ENCODE results near the gene SPACA9.

SPACA9 gene

DNA sequence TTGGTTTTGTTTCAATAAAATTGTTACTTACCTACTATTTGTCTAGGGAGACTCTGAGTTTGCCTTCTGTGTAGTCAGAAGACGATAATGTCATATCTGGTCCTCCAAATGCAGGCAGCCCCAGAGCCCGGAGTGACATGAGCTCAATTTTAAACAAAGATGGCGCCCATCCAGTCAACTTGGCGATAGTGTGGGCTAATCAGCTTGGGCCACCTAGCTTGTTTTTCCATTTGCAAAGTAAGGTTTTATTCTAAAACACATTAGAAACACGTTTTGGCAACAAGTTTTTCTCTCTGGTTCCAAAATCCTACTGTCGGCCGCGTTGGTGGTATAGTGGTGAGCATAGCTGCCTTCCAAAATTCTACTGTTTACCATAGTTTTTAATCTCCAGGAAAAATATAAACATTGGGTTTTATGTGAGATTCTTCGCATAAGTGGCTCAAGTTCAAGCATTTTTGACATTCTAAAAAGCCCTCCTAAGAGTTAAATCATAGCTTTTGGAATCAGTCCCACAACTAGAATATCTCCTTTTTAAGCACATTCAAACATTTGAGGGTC is 52.6 kb downstream of the SPACA9 start:
- no peak overlapping the region for H3K27ac ChIP-seq (ENCODE audit: low read depth in 2 of 2, low read length in 2 of 2)
- H3K36me3 ChIP-seq (ENCODE audit: control insufficient read depth in 2 of 2, insufficient read depth in 2 of 2, low read length in 2 of 2), result peaks cover 9 to 14% of the 10 kb centered on the region in 2 donors
- no peaks in the 10 kb centered on the region for H3K27me3 ChIP-seq (ENCODE audit: control insufficient read depth in 2 of 2, insufficient read depth in 2 of 2, low read length in 2 of 2)
- no peaks in the 10 kb centered on the region for H3K4me1 ChIP-seq (ENCODE audit: control insufficient read depth in 2 of 2, insufficient read depth in 2 of 2, low read length in 2 of 2)
- H3K9ac ChIP-seq (ENCODE audit: low read depth in 1 of 2, low read length in 2 of 2), result no peak overlapping the region
- H3K9me3 ChIP-seq (ENCODE audit: control insufficient read depth in 2 of 2, low read length in 2 of 2), result no peaks in the 10 kb centered on the region
- H3K4me3 ChIP-seq (ENCODE audit: low read length in 2 of 2), result no peak overlapping the region

DNA sequence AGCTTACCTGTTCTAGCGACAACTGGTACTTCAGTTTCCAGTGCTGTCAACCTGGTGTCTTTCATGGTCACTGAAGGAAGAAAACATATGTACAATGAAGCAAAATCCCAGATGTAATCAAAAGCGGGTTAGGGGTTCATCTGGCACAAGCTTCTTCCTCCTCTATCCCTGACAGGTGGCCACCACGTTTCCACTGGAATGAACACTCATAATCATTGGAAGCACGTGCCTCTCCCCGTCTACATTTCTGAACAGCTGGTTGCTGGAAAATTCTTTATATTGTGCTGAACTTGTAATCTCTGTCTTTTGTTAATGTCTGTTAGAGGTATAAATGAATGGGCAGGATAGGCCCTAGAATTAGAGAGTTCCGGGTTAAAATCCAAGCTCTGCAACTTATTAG is 56.3 kb downstream of the SPACA9 start:
- no peaks in the 10 kb centered on the region for H3K27me3 ChIP-seq (ENCODE audit: control insufficient read depth in 2 of 2, insufficient read depth in 2 of 2, low read length in 2 of 2)
- H3K36me3 ChIP-seq (ENCODE audit: control insufficient read depth in 2 of 2, insufficient read depth in 2 of 2, low read length in 2 of 2), result peaks cover 6 to 9% of the 10 kb centered on the region in 2 donors
- H3K4me3 ChIP-seq (ENCODE audit: low read length in 2 of 2), result no peak overlapping the region
- no peaks in the 10 kb centered on the region for H3K4me1 ChIP-seq (ENCODE audit: control insufficient read depth in 2 of 2, insufficient read depth in 2 of 2, low read length in 2 of 2)
- no peak overlapping the region for H3K27ac ChIP-seq (ENCODE audit: low read depth in 2 of 2, low read length in 2 of 2)
- no peaks in the 10 kb centered on the region for H3K9me3 ChIP-seq (ENCODE audit: control insufficient read depth in 2 of 2, low read length in 2 of 2)
- no peak overlapping the region for H3K9ac ChIP-seq (ENCODE audit: low read depth in 1 of 2, low read length in 2 of 2)

DNA sequence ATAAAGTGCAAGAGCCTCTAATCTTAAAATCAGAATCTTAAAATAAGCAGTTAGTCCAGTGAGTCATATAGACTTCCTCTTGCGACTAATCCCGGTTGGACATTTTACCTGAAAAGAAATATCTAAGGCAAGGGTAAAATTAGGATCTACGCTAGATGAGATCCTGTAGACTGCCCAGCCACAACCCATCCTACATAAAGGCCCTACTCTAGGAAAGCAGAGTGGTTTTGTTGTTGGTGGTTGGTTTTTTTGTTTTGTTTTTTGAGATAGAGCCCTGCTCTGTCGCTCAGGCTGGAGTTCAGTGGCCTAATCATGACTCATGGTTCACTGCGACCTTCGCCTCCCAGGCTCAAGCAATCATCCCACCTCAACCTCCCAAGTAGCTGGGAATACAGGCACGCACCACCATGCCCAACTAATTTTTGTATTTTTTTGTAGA is 58.8 kb downstream of the SPACA9 start:
- peaks cover 1 to 6% of the 10 kb centered on the region in 2 donors for H3K4me1 ChIP-seq (ENCODE audit: control insufficient read depth in 2 of 2, insufficient read depth in 2 of 2, low read length in 2 of 2)
- no peak overlapping the region for H3K9ac ChIP-seq (ENCODE audit: low read depth in 1 of 2, low read length in 2 of 2)
- H3K36me3 ChIP-seq (ENCODE audit: control insufficient read depth in 2 of 2, insufficient read depth in 2 of 2, low read length in 2 of 2), result peaks cover 6 to 9% of the 10 kb centered on the region in 2 donors
- H3K9me3 ChIP-seq (ENCODE audit: control insufficient read depth in 2 of 2, low read length in 2 of 2), result no peaks in the 10 kb centered on the region
- no peak overlapping the region for H3K27ac ChIP-seq (ENCODE audit: low read depth in 2 of 2, low read length in 2 of 2)
- H3K27me3 ChIP-seq (ENCODE audit: control insufficient read depth in 2 of 2, insufficient read depth in 2 of 2, low read length in 2 of 2), result no peaks in the 10 kb centered on the region
- H3K4me3 ChIP-seq (ENCODE audit: low read length in 2 of 2), result no peak overlapping the region

DNA sequence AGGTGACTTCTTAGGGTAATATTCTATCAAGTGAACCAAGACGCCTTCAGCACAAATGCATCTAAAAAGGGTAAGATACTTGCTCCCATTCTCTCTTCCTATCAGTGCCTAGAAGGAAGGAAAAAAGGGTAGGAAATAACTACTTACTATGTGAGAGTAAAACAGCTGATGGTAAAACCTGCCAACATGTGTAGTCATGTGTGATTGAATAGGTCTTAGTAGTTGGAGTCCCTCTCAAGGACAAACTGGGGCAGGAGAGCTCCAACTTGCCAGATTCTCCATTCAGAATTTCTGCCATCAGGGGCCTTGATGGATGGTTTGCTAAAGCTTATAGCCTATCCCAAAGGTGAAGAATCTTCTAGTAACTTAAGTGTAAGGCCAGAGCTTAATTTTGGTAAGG is 60.5 kb downstream of the SPACA9 start:
- peaks cover 13 to 17% of the 10 kb centered on the region in 2 donors for H3K4me1 ChIP-seq (ENCODE audit: control insufficient read depth in 2 of 2, insufficient read depth in 2 of 2, low read length in 2 of 2)
- peaks cover 4 to 7% of the 10 kb centered on the region in 2 donors for H3K36me3 ChIP-seq (ENCODE audit: control insufficient read depth in 2 of 2, insufficient read depth in 2 of 2, low read length in 2 of 2)
- H3K27ac ChIP-seq (ENCODE audit: low read depth in 2 of 2, low read length in 2 of 2), result no peak overlapping the region
- H3K9ac ChIP-seq (ENCODE audit: low read depth in 1 of 2, low read length in 2 of 2), result no peak overlapping the region
- no peaks in the 10 kb centered on the region for H3K9me3 ChIP-seq (ENCODE audit: control insufficient read depth in 2 of 2, low read length in 2 of 2)
- no peaks in the 10 kb centered on the region for H3K27me3 ChIP-seq (ENCODE audit: control insufficient read depth in 2 of 2, insufficient read depth in 2 of 2, low read length in 2 of 2)
- no peak overlapping the region for H3K4me3 ChIP-seq (ENCODE audit: low read length in 2 of 2)
